ENCODE results near the gene P2RX2.

The P2RX2 gene

GRCh38 chr12:132603240-132604150, 15.1 kb upstream of the P2RX2 start:
- no peak for DNase-seq (ENCODE audit: low read depth)

DNA sequence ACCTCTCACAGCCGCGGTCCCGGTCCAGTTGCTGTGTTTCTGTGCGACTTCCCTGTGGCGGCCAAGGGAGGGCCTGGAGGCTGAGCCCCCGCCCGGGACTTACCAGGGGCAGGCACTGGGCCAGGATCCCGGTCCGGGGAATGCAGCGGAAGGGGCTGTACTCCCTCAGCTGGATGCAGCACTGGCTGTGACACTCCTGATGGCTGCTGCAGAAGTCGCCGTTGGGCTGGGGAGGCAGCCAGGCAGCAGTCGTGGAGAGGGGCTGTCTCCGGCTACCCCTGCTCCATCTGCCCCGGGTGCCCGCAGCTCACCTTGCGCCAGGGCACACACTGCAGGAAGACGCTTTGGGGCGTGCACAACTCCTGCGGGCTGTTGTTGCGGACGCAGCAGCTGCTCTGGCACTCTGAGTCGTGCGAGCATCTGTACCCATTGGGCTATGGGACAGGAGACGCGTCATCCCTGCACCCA, 14.4 kb upstream of the P2RX2 start:
- no peak for DNase-seq (ENCODE audit: low read depth)

- no peak for DNase-seq (ENCODE audit: low read depth)
Observed at GRCh38 chr12:132604668-132605441, 13.7 kb upstream of the P2RX2 start.

GRCh38 chr12:132605892-132606291, 12.7 kb upstream of the P2RX2 start:
- no peak for DNase-seq (ENCODE audit: low read depth)

DNA sequence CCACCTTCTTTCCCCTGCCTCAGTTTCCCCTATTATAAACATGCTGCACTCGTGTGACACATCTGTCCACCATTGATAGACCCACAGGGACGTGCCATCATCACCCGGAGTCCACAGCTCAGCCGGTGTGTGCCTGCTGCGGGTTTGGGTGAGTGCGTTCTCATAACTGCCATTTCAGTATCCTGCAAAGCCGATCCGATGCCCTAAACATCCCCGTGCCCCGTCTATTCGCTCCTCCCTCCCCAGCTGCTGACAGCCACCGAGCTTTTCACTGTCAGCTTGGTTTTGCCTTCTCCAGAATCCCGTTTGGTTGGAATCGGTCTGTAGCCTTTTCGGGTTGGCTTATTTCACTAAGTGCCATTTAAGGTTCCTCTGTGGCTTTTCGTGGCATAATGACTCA, 12.1 kb upstream of the P2RX2 start:
- no peak for DNase-seq (ENCODE audit: low read depth)

- no peak for DNase-seq (ENCODE audit: low read depth)
Observed at GRCh38 chr12:132606927-132607326, 11.6 kb upstream of the P2RX2 start.

DNA sequence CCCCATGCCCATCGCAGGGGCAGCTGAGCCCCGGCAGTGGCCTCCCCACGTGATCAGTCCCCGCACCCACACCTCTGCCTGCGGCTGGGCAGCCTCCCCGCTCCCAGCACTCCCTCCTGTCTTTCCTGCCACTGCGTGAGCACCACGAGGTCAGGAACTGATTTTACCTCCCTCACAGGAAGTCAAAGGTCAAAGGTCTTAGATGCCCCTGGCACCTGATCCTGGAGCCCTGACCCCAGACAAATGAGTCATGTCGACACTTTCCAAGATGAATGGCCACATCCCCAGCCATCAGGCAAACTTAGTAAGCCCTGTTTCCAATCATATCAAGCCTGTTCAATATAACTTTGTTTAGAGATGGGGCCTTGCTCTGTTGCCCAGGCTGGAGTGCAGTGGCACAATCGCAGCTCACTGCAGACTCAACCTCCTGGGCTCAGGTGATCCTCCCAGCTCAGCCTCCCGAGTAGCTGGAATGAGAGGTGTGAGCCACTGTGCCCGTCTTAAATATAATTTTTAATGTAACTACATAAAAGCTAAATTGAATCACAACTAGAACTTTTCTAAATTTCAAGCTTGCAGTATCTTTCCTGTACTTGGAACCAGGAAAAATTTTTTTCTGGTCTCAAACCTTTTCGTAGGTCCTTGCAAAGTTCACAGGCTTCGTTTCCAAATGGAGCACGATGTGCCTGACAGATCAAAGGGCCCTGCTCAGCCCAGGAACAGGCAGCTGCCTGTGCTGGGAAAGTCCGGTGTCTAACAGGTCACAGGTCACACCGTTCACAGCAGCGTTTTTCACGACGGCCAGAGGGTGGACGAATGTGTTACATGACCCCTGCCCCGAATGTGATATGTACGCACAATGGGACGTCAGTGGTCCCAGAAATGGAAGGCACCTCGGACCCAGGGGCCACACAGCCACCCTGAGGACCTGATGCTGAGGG, 10.1 kb upstream of the P2RX2 start:
- no peak for DNase-seq (ENCODE audit: low read depth)

- no peak for DNase-seq (ENCODE audit: low read depth)
Observed at GRCh38 chr12:132610051-132610759, 8.4 kb upstream of the P2RX2 start, which contains the start of gene LRCOL1. TSS of gene LRCOL1 (minus strand) at chr12:132610582. CDS start at chr12:132606251, 4,331 bp downstream.

- DNase-seq (ENCODE audit: low read depth) = no peak
Observed at GRCh38 chr12:132610866-132611602, 7.5 kb upstream of the P2RX2 start.

DNA sequence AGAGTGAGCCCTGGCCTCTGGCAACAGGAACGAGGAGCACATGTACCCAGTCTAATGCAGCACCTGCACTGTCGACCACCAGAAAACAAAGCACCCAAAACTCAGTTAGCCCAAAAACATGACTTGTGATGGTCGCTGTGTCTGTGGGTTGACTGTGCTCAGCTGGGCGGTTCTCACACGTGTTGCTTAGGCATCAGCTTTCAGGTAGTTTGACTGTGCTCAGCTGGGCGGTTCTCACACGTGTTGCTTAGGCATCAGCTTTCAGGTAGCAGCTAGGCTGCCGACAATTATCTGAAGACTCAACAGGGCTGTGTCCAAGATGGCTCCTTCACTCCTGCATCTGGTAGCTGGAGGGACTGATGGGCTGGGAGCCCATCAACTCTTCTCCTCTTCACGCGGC, 7.0 kb upstream of the P2RX2 start:
- no peak for DNase-seq (ENCODE audit: low read depth)

GRCh38 chr12:132614029-132614428, 4.5 kb upstream of the P2RX2 start:
- DNase-seq (ENCODE audit: low read depth) = no peak

DNA sequence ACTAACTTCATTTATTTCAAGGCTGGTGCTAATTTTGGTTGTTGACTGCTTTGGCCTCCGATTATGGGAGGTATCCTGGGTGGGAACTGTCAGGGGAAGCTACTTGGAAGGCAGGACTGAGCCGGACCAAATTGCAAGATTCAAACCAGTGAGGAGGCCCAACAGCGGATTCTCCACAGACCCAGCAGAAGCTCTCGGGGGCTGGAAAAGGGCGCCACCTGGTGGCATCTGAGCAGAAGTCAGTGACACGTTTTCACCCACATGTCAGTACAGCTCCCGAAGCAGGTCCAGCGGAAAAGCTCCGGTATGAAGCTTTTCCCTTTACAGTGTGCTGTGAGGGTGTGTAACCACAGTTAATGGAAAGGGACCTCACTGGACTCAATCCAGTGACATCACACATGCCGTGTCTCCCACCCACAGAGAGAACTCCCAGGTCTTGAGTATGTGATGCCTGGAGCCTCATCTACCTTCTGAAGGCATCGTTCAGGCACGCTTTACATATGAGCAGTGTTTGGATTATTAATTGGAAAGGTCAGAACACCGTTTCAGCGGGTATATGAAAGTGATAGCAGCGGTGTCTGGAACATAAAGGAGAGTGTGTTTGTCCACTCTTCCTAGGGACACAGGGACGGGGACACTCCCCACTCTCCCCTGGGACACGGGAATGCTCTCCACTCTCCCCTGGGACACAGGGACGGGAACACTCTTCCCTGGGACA, 3.6 kb upstream of the P2RX2 start:
- peak; percentile 81 for DNase-seq (ENCODE audit: low read depth)

DNA sequence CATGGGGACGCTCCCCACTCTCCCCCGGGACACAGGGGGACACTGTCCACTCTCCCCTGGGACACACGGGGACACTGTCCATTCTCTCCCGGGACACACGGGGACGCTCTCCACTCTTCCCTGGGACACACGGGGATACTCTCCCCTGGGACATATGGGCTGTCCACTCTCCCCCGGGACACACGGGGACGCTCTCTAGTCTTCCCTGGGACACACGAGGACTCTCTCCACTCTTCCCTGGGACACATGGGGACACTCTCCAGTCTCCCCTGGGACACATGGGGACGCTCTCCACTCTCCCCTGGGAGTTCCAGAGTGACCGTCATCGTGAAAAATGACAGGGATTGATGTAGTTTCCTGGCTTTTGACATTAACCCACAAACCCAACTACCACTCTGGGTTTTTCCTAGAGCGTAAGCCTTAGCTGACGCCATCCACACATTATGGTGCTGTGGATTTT, 3.0 kb upstream of the P2RX2 start:
- no peak for DNase-seq (ENCODE audit: low read depth)

DNA sequence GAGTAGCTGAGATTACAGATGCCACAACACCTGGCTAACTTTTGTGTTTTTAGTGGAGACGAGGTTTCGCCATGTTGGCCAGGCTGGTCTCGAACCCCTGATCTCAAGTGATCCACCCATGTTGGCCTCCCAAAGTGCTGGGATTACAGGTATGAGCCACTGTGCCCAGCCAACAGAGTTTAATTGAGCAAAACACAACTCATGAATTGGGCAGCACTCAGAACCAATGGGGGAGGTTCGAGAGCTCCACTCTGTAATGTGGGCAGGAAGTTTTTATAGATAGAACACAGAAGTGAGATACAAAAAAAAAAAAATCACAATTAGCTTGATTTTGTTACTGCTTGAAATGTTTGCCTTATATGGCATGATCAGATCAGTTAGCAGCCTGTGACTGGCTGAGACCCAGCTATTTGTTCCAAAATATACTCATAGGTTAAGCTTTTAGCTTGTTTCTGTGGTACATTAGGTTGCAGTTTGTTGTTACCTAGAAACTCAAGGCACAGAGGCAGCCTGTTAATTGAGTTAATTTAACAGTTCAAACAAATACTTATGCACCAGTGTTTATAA, 1.4 kb upstream of the P2RX2 start:
- DNase-seq (ENCODE audit: low read depth) = no peak

DNA sequence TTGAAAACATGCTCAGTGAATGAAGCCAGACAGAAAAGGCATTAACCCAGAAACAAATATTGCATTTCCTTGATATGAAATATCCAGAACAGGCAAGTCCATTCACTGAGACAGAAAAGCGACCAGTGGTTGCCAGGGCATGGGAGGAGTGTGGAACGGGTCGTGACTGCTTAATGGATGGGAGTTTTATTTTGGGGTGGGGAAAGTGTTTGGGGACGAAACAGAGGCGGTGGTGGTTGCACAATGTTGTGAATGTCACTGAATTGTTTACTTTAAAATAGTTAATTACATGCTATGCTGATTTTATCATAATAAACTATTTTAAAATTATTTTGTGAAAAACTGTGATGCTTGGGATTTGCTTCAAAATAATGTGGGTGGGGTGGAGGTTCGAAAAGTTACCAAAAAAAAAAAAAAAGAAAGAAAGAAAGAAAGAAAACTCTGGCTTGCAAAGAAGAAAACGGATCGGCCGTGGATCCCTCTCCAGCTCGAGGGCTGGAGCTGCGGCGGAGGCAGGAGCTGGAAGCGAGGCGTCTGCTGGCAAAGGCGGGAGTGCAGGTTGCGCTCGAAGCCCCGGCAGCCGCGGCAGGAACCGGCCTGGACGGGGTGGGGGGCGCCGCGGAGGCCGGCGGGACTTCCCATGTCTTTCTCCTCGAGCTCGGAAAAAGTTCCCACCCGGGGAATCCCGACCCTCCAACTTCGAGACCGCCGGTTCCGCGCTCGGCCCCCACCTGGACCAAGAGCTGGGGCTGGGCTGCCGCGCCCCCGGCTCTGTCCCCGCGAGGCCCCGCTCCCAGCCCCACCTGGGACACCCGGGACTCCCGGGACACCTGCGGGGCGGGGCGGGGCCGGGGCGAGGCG, 524 bp upstream of the P2RX2 start:
- DNase-seq (ENCODE audit: low read depth) = no peak

GRCh38 chr12:132619071-132619385, 452 bp downstream of the P2RX2 start:
- DNase-seq (ENCODE audit: low read depth) = no peak

DNA sequence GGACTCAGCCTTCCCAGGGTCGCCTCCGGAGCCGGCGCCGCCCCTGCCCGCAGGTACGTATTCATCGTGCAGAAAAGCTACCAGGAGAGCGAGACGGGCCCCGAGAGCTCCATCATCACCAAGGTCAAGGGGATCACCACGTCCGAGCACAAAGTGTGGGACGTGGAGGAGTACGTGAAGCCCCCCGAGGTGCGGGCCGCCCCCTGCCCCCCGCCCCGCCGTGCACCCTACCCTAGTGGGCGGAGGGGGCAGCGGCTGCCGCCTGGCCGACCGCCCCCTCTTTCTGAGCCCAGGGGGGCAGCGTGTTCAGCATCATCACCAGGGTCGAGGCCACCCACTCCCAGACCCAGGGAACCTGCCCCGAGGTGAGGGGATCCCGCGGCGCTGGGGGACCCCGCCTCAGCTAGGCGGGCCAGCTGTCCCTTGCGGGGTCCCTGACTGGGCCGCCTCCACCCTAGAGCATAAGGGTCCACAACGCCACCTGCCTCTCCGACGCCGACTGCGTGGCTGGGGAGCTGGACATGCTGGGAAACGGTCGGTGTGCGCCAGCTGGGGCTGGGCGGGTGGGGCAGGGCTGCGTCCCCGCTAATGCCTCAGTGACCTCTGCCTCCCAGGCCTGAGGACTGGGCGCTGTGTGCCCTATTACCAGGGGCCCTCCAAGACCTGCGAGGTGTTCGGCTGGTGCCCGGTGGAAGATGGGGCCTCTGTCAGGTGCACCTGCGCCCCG, 973 bp downstream of the P2RX2 start:
- no peak for DNase-seq (ENCODE audit: low read depth)

Data from activated T-cell treated with anti-CD3 and anti-CD28 coated beads for 1 hour (primary cell).